ENCODE data around the gene MPPED2.

Gene MPPED2

GRCh38 chr11:30467176-30467575, 119.0 kb downstream of the MPPED2 start:
- no peak overlapping the region for H3K27ac ChIP-seq (ENCODE audit: low read depth, low read length, severe bottlenecking)
- H3K9me3 ChIP-seq (ENCODE audit: control insufficient read depth, low read length): no peaks in the 10 kb centered on the region
- H3K4me3 ChIP-seq (ENCODE audit: extremely low read depth, insufficient read depth, low read length, poor library complexity, severe bottlenecking): no peak overlapping the region
- peaks cover 7% of the 10 kb centered on the region for H3K4me1 ChIP-seq (ENCODE audit: control insufficient read depth, insufficient read depth, low read length, poor library complexity, severe bottlenecking)
- H3K36me3 ChIP-seq (ENCODE audit: control insufficient read depth, insufficient read depth, low read length): no peaks in the 10 kb centered on the region

DNA sequence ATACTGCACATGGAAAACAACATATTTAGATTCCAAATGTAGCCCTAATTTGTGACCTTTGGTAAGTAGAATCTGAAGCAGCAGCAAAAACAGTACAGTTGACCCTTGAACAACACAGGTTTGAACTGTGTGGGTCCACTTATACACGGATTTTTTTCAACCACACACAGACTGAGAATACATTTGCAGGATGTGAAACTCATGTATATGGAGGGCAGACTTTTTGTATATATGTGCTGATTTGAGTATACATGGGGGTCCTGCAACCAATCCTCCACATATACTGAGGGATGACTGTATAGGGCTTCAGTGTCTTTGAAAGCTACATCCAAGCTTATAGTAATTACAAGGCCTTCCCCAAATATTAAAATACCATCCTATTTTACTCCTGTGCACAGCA, 120.5 kb downstream of the MPPED2 start:
- H3K4me1 ChIP-seq (ENCODE audit: control insufficient read depth, insufficient read depth, low read length, poor library complexity, severe bottlenecking): peaks cover 7% of the 10 kb centered on the region
- no peak overlapping the region for H3K27ac ChIP-seq (ENCODE audit: low read depth, low read length, severe bottlenecking)
- H3K9me3 ChIP-seq (ENCODE audit: control insufficient read depth, low read length): no peaks in the 10 kb centered on the region
- H3K4me3 ChIP-seq (ENCODE audit: extremely low read depth, insufficient read depth, low read length, poor library complexity, severe bottlenecking): no peak overlapping the region
- no peaks in the 10 kb centered on the region for H3K36me3 ChIP-seq (ENCODE audit: control insufficient read depth, insufficient read depth, low read length)
- WGBS, 2 experiments (ENCODE audit: insufficient coverage in 2 of 2): 100% methylated on average over 1 of the region's 1 CpG; no CpG with 5 or more reads in 1 of the 2 experiments

GRCh38 chr11:30465192-30465591, 121.0 kb downstream of the MPPED2 start:
- Histone ChIP-seq H3K27ac (ENCODE audit: low read depth, low read length, severe bottlenecking) (no peak overlapping the region), H3K4me1 (ENCODE audit: control insufficient read depth, insufficient read depth, low read length, poor library complexity, severe bottlenecking) (peaks cover 7% of the 10 kb centered on the region), H3K9me3 (ENCODE audit: control insufficient read depth, low read length) (no peaks in the 10 kb centered on the region), H3K4me3 (ENCODE audit: extremely low read depth, insufficient read depth, low read length, poor library complexity, severe bottlenecking) (no peak overlapping the region), H3K36me3 (ENCODE audit: control insufficient read depth, insufficient read depth, low read length) (no peaks in the 10 kb centered on the region)
- 88 to 100% methylated on average over 1 of the region's 2 CpGs for WGBS, 2 experiments (ENCODE audit: insufficient coverage in 2 of 2)

DNA sequence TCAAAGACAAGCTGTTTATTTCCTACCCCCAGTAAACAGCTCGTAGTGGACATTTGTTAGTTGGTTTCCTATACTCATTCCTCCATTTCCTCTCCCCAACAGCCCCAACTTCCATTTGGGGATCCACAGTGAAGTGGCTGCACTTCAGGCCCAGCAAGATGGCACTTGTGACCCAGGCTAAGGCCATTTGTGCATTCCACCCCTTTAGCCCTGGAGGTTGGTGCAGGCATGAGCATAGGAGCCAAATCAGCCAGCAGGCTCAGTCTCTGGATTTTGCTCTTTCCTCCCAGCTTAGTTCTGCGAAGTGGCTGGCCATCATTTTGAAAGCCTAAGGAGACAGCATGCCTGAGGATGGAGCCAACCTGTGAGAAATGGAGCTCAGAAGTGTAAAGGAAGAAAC, 122.9 kb downstream of the MPPED2 start:
- no peak overlapping the region for H3K4me3 ChIP-seq (ENCODE audit: extremely low read depth, insufficient read depth, low read length, poor library complexity, severe bottlenecking)
- WGBS, 2 experiments (ENCODE audit: insufficient coverage in 2 of 2): 100% methylated on average over 1 of the region's 2 CpGs; no CpG with 5 or more reads in 1 of the 2 experiments
- H3K36me3 ChIP-seq (ENCODE audit: control insufficient read depth, insufficient read depth, low read length): no peaks in the 10 kb centered on the region
- H3K4me1 ChIP-seq (ENCODE audit: control insufficient read depth, insufficient read depth, low read length, poor library complexity, severe bottlenecking): peaks cover 7% of the 10 kb centered on the region
- no peak overlapping the region for H3K27ac ChIP-seq (ENCODE audit: low read depth, low read length, severe bottlenecking)
- no peaks in the 10 kb centered on the region for H3K9me3 ChIP-seq (ENCODE audit: control insufficient read depth, low read length)

GRCh38 chr11:30462421-30462820, 123.7 kb downstream of the MPPED2 start:
- Histone ChIP-seq H3K4me3 (ENCODE audit: extremely low read depth, insufficient read depth, low read length, poor library complexity, severe bottlenecking) (no peak overlapping the region), H3K9me3 (ENCODE audit: control insufficient read depth, low read length) (no peaks in the 10 kb centered on the region), H3K27ac (ENCODE audit: low read depth, low read length, severe bottlenecking) (no peak overlapping the region), H3K36me3 (ENCODE audit: control insufficient read depth, insufficient read depth, low read length) (no peaks in the 10 kb centered on the region), H3K4me1 (ENCODE audit: control insufficient read depth, insufficient read depth, low read length, poor library complexity, severe bottlenecking) (peaks cover 7% of the 10 kb centered on the region)
- no CpG with 5 or more reads among the region's 3 CpGs for WGBS, 2 experiments (ENCODE audit: insufficient coverage in 2 of 2)

DNA sequence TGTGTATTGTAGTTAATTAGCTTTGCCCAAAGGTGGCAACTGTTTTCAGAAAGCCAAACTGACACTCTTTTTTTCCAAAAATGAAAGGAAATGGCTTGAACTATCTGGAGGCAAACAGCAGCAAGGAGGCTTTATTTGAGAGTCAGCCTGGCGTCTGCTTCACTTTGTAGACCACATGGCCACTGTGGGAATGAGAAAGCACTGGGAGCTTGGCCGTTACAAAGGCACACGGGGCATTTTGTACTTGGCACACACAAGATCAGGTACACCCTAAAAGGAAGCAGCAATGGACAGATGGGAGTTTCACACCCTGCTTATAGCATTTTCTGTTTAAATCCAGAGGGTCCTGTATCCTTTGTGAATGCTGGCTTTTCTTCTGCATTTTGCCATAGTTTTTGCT, 126.3 kb downstream of the MPPED2 start:
- Histone ChIP-seq H3K9me3 (ENCODE audit: control insufficient read depth, low read length) (no peaks in the 10 kb centered on the region), H3K36me3 (ENCODE audit: control insufficient read depth, insufficient read depth, low read length) (no peaks in the 10 kb centered on the region), H3K4me3 (ENCODE audit: extremely low read depth, insufficient read depth, low read length, poor library complexity, severe bottlenecking) (no peak overlapping the region), H3K4me1 (ENCODE audit: control insufficient read depth, insufficient read depth, low read length, poor library complexity, severe bottlenecking) (peaks cover 5% of the 10 kb centered on the region), H3K27ac (ENCODE audit: low read depth, low read length, severe bottlenecking) (no peak overlapping the region)
- WGBS, 2 experiments (ENCODE audit: insufficient coverage in 2 of 2): 80 to 93% methylated on average over 1 to 3 of the region's 3 CpGs

GRCh38 chr11:30459306-30459705, 126.8 kb downstream of the MPPED2 start:
- H3K9me3 ChIP-seq (ENCODE audit: control insufficient read depth, low read length): no peaks in the 10 kb centered on the region
- no peak overlapping the region for H3K4me3 ChIP-seq (ENCODE audit: extremely low read depth, insufficient read depth, low read length, poor library complexity, severe bottlenecking)
- peaks cover under 1% of the 10 kb centered on the region for H3K4me1 ChIP-seq (ENCODE audit: control insufficient read depth, insufficient read depth, low read length, poor library complexity, severe bottlenecking)
- no peaks in the 10 kb centered on the region for H3K36me3 ChIP-seq (ENCODE audit: control insufficient read depth, insufficient read depth, low read length)
- 80 to 100% methylated on average over 1 to 2 of the region's 3 CpGs for WGBS, 2 experiments (ENCODE audit: insufficient coverage in 2 of 2)
- no peak overlapping the region for H3K27ac ChIP-seq (ENCODE audit: low read depth, low read length, severe bottlenecking)

- Histone ChIP-seq H3K4me3 (ENCODE audit: extremely low read depth, insufficient read depth, low read length, poor library complexity, severe bottlenecking) (no peak overlapping the region), H3K9me3 (ENCODE audit: control insufficient read depth, low read length) (peaks cover 4% of the 10 kb centered on the region), H3K36me3 (ENCODE audit: control insufficient read depth, insufficient read depth, low read length) (no peaks in the 10 kb centered on the region), H3K4me1 (ENCODE audit: control insufficient read depth, insufficient read depth, low read length, poor library complexity, severe bottlenecking) (no peaks in the 10 kb centered on the region), H3K27ac (ENCODE audit: low read depth, low read length, severe bottlenecking) (no peak overlapping the region)
- WGBS, 2 experiments (ENCODE audit: insufficient coverage in 2 of 2): 72 to 83% methylated on average over 1 to 2 of the region's 3 CpGs
These were observed 127.6 kb downstream of the MPPED2 start for GRCh38 chr11:30458541-30458940.

DNA sequence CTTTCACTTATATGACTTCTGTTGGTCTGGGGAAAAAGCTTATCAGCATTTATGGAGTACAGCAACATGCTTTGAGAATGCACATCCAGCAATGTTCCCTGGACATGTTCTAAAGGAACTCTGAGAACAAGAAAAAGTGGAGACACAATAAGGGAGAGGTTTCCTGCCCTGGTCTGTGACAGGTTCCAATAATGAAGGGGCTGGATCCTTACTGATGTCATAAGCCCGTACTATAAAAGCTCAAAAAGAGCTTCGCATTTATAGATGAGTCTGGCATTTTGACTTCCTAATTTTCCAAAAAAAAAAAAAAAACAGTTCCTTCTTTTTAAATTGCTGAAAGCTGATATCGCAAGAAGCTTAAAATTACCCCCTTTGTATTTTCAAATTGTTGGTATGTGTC, 129.1 kb downstream of the MPPED2 start:
- Histone ChIP-seq H3K27ac (ENCODE audit: low read depth, low read length, severe bottlenecking) (no peak overlapping the region), H3K9me3 (ENCODE audit: control insufficient read depth, low read length) (peaks cover 8% of the 10 kb centered on the region), H3K36me3 (ENCODE audit: control insufficient read depth, insufficient read depth, low read length) (no peaks in the 10 kb centered on the region), H3K4me3 (ENCODE audit: extremely low read depth, insufficient read depth, low read length, poor library complexity, severe bottlenecking) (no peak overlapping the region), H3K4me1 (ENCODE audit: control insufficient read depth, insufficient read depth, low read length, poor library complexity, severe bottlenecking) (no peaks in the 10 kb centered on the region)
- 79 to 100% methylated on average over 2 of the region's 3 CpGs for WGBS, 2 experiments (ENCODE audit: insufficient coverage in 2 of 2)

GRCh38 chr11:30455025-30455424, 131.1 kb downstream of the MPPED2 start:
- WGBS, 2 experiments (ENCODE audit: insufficient coverage in 2 of 2): 94% methylated on average over 1 to 2 of the region's 2 CpGs
- no peak overlapping the region for H3K27ac ChIP-seq (ENCODE audit: low read depth, low read length, severe bottlenecking)
- no peak overlapping the region for H3K4me3 ChIP-seq (ENCODE audit: extremely low read depth, insufficient read depth, low read length, poor library complexity, severe bottlenecking)
- H3K36me3 ChIP-seq (ENCODE audit: control insufficient read depth, insufficient read depth, low read length): no peaks in the 10 kb centered on the region
- H3K9me3 ChIP-seq (ENCODE audit: control insufficient read depth, low read length): peaks cover 8% of the 10 kb centered on the region
- peaks cover 7% of the 10 kb centered on the region for H3K4me1 ChIP-seq (ENCODE audit: control insufficient read depth, insufficient read depth, low read length, poor library complexity, severe bottlenecking)

DNA sequence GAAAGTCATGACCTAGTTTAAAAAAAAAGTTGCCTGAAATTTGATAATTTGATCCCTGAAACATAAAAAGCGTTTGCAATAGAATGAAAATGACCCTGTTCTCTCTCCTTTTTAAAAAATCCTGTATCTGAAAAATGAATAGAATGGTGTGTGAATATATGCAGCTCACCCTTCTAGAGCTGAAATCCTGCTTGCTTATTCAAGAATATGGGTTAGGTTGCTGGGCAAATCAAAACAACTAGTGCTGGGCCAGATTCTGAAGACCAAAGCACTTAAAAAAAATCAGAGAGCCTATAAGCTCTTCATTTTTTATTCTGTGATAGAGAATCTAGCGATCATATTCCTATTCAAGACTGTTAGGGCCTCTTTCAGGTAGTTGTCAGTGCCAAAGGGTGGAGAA, 131.6 kb downstream of the MPPED2 start:
- H3K27ac ChIP-seq (ENCODE audit: low read depth, low read length, severe bottlenecking): no peak overlapping the region
- H3K9me3 ChIP-seq (ENCODE audit: control insufficient read depth, low read length): peaks cover 8% of the 10 kb centered on the region
- WGBS, 2 experiments (ENCODE audit: insufficient coverage in 2 of 2): no CpG with 5 or more reads among the region's 2 CpGs
- peaks cover 7% of the 10 kb centered on the region for H3K4me1 ChIP-seq (ENCODE audit: control insufficient read depth, insufficient read depth, low read length, poor library complexity, severe bottlenecking)
- no peaks in the 10 kb centered on the region for H3K36me3 ChIP-seq (ENCODE audit: control insufficient read depth, insufficient read depth, low read length)
- H3K4me3 ChIP-seq (ENCODE audit: extremely low read depth, insufficient read depth, low read length, poor library complexity, severe bottlenecking): no peak overlapping the region
